Activated B cell treated with CpG ODN at 0.5 μM for 24 hours (primary cell): ENCODE data around the gene EDARADD. TPM values are rescaled to one million over a fixed set of nuclear protein-coding genes. Genes with fewer than 3 reads are reported as not detected.

Experiments used
- ATAC-seq: fragments of 200-7000 bp; cut with Tn5 transposase; one replicate; pipeline ENCODE4 v1.10.0; 2021; ENCODE audit warnings: low read depth, mild to moderate bottlenecking, moderate library complexity
- CTCF ChIA-PET: fragments of 350-600 bp; sonication (Branson Sonifier 250); formaldehyde crosslinking; loops from one replicate; lab custom pipeline; 2021; ENCODE audit warnings: antibody characterized with exemption; lab: Charles Lee
- POLR2A ChIA-PET: fragments of 350-600 bp; sonication (Branson Sonifier 250); formaldehyde crosslinking; loops from one replicate; lab custom pipeline; 2021; ENCODE audit warnings: antibody characterized with exemption; lab: Charles Lee
- DNase-seq: peaks from one replicate; pipeline ENCODE4 v3.0.0; 2022
- H3K27ac Mint-ChIP-seq: one replicate; pipeline ENCODE4 v1.8.0; 2020; ENCODE audit warnings: mixed read lengths
- H3K27me3 Mint-ChIP-seq: one replicate; pipeline ENCODE4 v1.8.0; 2021; ENCODE audit warnings: mixed read lengths
- H3K36me3 Mint-ChIP-seq: one replicate; pipeline ENCODE4 v1.8.0; 2021; ENCODE audit warnings: low read depth, mixed read lengths
- H3K4me1 Mint-ChIP-seq: one replicate; pipeline ENCODE4 v1.8.0; 2021; ENCODE audit warnings: mixed read lengths
- H3K4me3 Mint-ChIP-seq: one replicate; pipeline ENCODE4 v1.8.0; 2020; ENCODE audit warnings: mild to moderate bottlenecking, mixed read lengths
- H3K9me3 Mint-ChIP-seq: one replicate; pipeline ENCODE4 v1.8.0; 2020; ENCODE audit warnings: mixed read lengths
- CTCF ChIP-seq: fragments of 200-600 bp; IDR thresholded peaks from one replicate; pipeline ENCODE4 v1.8.0; 2022; ENCODE audit warnings: antibody characterized with exemption, mild to moderate bottlenecking
- intact Hi-C: fragments of 100-400 bp; cut with micrococcal nuclease; formaldehyde crosslinking; loops from one replicate; pipeline ENCODE4 v1.15.1; 2024
- total RNA-seq: library from RNA; stranded (reverse); gene quantifications from 2 replicates; pipeline ENCODE4 v1.2.3, GENCODE V29; 2022

EDARADD gene
- total RNA-seq, 1 donor from 2014 or later, result not detected

DNA sequence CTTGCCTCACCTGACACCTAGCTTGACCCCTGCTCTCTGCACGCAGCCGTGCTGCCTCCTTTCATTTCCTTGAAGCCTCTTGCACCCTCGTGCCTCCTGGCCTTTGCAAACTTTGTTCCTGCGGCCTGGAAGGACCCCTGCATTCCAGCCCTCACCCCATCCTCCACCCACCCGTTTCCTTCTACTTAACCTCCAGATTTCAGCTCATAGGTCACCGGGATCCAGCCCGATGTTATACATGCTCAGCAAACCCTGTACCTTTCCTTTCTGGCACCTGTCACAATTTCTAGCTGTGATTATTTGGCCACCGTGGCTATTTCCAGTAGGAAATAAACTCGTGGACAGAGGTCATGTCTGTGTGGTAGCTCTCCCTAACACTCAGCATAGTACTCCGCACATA, 4.5 kb downstream of the EDARADD start:
- ChIA-PET POLR2A (no interaction called here), CTCF (no interaction called here)
- H3K36me3 Mint-ChIP-seq, result no peaks in the 10 kb centered on the region
- intact Hi-C loops, result no loop called here
- no peaks in the 10 kb centered on the region for H3K9me3 Mint-ChIP-seq
- no peak for ATAC-seq
- H3K4me3 Mint-ChIP-seq, result no peak overlapping the region
- no peak for TF ChIP-seq CTCF
- H3K27ac Mint-ChIP-seq, result no peak overlapping the region
- peaks cover 20% of the 10 kb centered on the region for H3K4me1 Mint-ChIP-seq
- DNase-seq, result no peak
- peaks cover 47% of the 10 kb centered on the region for H3K27me3 Mint-ChIP-seq

- peaks cover 7% of the 10 kb centered on the region for H3K4me1 Mint-ChIP-seq
- DNase-seq (no peak), ATAC-seq (no peak)
- ChIA-PET POLR2A (no interaction called here), CTCF (no interaction called here)
- intact Hi-C loops, result no loop called here
- H3K9me3 Mint-ChIP-seq, result no peaks in the 10 kb centered on the region
- TF ChIP-seq CTCF, result no peak
- no peak overlapping the region for H3K4me3 Mint-ChIP-seq
- peaks cover 37% of the 10 kb centered on the region for H3K27me3 Mint-ChIP-seq
- H3K36me3 Mint-ChIP-seq, result no peaks in the 10 kb centered on the region
- no peak overlapping the region for H3K27ac Mint-ChIP-seq
Observed at GRCh38 chr1:236400061-236400603, 6.0 kb downstream of the EDARADD start.

GRCh38 chr1:236401698-236402097, 7.6 kb downstream of the EDARADD start:
- ATAC-seq (no peak), DNase-seq (no peak)
- ChIA-PET CTCF (no interaction called here), POLR2A (no interaction called here)
- Mint-ChIP-seq H3K27ac (no peak overlapping the region), H3K4me1 (no peaks in the 10 kb centered on the region), H3K4me3 (no peak overlapping the region), H3K9me3 (no peaks in the 10 kb centered on the region), H3K27me3 (peaks cover 31% of the 10 kb centered on the region), H3K36me3 (no peaks in the 10 kb centered on the region)
- intact Hi-C loops, result no loop called here
- TF ChIP-seq CTCF, result no peak

DNA sequence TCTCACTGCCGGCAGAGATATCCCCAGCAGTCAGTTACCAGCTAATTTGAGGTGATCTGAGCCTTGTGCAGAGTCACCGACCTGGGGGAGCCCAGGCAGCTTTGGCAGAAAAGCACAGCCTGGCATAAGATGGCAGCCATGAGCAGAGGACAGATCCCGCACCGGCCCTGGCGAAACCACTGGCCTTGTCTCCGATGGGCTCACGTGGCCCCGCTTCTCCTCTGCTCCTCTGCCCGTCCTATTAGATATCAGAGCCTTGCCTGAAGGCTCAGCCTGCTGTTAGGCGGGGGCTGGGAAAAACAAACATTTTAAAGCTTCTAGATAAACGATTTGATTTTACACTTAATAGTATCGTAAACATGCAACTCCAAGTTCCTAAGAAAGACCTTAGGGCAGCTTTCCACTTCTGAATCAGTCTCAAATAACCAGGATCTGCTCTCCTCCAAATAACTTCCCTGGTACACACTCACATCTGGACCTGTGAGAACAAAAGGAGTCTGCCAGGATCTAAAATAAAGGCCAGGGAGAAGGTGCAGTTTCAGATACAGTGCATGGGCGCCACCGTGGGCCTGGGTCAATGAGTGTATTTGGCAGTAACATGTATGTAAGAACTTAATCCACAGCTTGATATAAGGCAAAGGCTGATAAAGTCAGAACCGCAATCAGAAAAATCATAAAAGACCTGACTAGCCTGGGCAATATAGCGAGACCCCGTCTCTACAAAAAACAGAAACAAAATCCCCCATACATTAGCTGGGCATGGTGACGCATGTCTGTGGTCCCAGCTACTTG, 10.0 kb downstream of the EDARADD start:
- POLR2A ChIA-PET, result no interaction called here
- Mint-ChIP-seq H3K4me3 (no peak overlapping the region), H3K36me3 (no peaks in the 10 kb centered on the region), H3K9me3 (no peaks in the 10 kb centered on the region), H3K4me1 (no peaks in the 10 kb centered on the region), H3K27me3 (peaks cover 16% of the 10 kb centered on the region), H3K27ac (no peak overlapping the region)
- intact Hi-C loops, result no loop called here
- TF ChIP-seq CTCF, result no peak
- DNase-seq (no peak), ATAC-seq (no peak)
- CTCF ChIA-PET, result no interaction called here

DNA sequence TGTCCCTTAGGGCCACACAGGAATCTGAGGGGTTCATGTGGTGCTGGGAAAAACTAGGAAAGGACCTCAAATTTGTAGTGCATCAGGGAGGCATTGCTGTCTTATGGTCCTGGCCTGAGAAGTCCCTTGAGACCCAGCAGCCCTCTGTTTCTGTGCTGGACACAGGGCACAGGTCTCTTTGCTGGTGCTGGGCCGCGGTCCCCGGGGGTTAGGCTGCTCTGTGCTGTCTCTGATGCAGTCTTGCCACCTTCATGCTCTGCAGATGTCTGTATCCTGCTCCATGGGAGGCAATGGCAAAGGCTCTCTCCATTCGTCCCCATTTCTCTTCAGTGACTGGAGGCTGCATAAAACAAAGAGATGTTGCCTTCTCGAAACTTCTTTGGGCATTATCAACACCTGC, 13.0 kb downstream of the EDARADD start:
- no peak overlapping the region for H3K27ac Mint-ChIP-seq
- CTCF ChIA-PET, result no interaction called here
- ATAC-seq, result no peak

More for the DNA sequence above, 13.0 kb downstream of the EDARADD start:
- no peak for DNase-seq
- Mint-ChIP-seq H3K4me1 (no peaks in the 10 kb centered on the region), H3K27me3 (peaks cover 4% of the 10 kb centered on the region), H3K36me3 (no peaks in the 10 kb centered on the region), H3K4me3 (no peak overlapping the region), H3K9me3 (no peaks in the 10 kb centered on the region)
- no peak for TF ChIP-seq CTCF
- POLR2A ChIA-PET, result no interaction called here
- intact Hi-C loops, result no loop called here
